ENCODE results near the gene RNFT2. TPM values are rescaled to one million over a fixed set of nuclear protein-coding genes. Genes with fewer than 3 reads are reported as not detected.
A peak's percentile ranks its signal among the peaks of the same experiment; 100 is the strongest.
"Not testable (repeated sequence)": the region's sequence is repeated elsewhere in the genome, so short reads cannot be mapped to it uniquely, and the experiment has no call there.

The RNFT2 gene
- total RNA-seq, 1 donor from 2014 or later: 0.78 TPM

- DNase-seq (ENCODE audit: low spot score): no peak
- intact Hi-C loops (cut with DNase I): no loop called here
Measured at GRCh38 chr12:116813271-116814041, 75.3 kb downstream of the RNFT2 start.

GRCh38 chr12:116814766-116815165 is 76.7 kb downstream of the RNFT2 start:
- DNase-seq (ENCODE audit: low spot score); intact Hi-C loops (cut with DNase I): not testable (repeated sequence)

- intact Hi-C loops (cut with DNase I): loop anchor here (2.0 kb wide), 1 partner anchor 80 kb away; the partner anchor contains the start of genes RNFT2 and SPRING1
- DNase-seq (ENCODE audit: low spot score): no peak
Measured at GRCh38 chr12:116818341-116818856, 80.3 kb downstream of the RNFT2 start.

GRCh38 chr12:116818948-116819832 is 81.1 kb downstream of the RNFT2 start:
- peak; percentile 94 for DNase-seq (ENCODE audit: low spot score)
- intact Hi-C loops (cut with DNase I): loop anchor here (2.0 kb wide), 1 partner anchor 80 kb away; the partner anchor contains the start of genes RNFT2 and SPRING1

DNA sequence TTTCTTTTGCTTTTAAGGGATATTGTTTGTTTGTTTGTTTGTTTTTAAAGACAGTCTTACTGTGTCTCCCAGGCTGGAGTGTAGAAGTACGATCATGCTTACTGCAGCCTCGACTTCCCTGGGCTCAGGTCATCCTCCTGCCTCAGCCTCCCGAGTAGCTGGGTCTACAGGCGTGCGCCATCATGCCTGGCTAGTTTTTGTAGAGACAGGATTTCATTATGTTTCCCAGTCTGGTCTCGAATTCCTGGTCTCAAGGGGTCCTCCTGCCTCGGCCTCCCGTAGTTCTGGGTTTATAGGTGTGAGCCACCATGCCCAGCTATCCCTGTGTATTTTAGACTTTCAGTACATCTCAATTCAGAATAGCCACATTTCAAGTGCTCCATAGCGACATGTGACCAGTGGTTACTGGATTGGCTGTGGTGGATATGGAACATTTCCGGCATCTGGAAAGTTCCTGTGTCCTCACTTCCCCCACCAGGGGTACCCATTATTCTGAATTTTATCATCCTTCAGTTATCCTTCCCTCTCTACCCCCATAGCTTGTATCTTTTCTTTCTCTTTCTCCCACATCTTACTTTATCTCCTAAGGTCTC is 82.0 kb downstream of the RNFT2 start:
- DNase-seq (ENCODE audit: low spot score): no peak

GRCh38 chr12:116821291-116821690 is 83.2 kb downstream of the RNFT2 start:
- no peak for DNase-seq (ENCODE audit: low spot score)
- intact Hi-C loops (cut with DNase I): no loop called here

More for the DNA sequence above, 82.0 kb downstream of the RNFT2 start:
- intact Hi-C loops (cut with DNase I): no loop called here

DNA sequence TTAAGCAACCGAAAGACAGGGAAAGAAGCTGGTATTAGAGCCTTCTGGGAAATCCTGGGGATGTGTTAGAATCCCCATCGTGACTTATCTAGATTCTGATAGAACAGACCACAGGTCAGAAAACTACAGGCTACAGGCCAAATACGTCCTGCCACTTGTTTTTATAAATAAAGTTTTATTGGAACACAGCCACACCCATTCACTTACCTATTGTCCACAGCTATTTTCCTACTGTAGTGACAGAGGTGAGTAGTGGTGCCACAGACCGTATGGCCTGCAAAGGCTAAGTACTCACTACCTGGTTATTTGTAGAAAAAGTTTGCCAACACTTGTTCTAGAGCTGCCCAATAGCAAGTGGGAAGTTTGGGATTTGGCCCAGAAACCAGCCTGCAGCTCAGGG is 89.3 kb downstream of the RNFT2 start:
- intact Hi-C loops (cut with DNase I): no loop called here
- no peak for DNase-seq (ENCODE audit: low spot score)

DNA sequence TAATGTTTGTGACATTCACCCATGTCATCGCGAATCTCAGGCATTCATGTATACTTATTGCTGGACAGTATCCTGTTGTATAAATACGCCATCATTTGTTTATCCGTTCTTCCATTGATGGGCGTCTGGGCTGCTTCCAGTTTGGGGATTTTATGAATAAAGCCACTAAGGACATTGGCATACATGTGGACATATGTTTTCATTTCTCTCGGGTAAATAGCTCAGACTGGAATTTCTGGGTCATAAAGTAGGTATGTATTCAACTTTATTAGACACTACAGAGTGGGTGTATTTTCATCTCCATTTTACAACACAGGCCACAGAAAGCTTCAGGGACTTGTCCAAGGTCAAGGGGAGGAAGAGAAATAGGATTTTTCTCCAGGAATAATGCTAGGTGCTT is 94.2 kb downstream of the RNFT2 start:
- no peak for DNase-seq (ENCODE audit: low spot score)
- intact Hi-C loops (cut with DNase I): no loop called here

DNA sequence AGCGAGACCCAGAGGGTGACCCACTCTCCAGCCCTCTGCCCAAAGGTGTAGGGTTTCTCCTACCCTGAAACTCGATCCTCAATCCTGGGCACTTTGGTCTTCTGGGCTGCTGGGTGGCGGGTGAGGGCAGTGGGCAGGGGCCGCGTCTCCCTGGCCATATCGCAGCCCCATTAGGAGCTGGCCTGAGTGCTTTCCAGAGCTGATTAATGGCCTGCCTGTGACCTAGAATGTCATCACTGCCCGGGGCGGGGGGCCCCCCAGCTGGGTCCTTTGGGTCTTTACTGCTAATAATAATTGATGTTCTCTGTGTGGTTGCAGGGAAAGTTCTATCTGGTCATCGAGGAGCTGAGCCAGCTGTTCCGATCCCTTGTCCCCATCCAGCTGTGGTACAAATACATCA is 95.4 kb downstream of the RNFT2 start:
- intact Hi-C loops (cut with DNase I): no loop called here
- no peak for DNase-seq (ENCODE audit: low spot score)

GRCh38 chr12:116835484-116835883 is 97.4 kb downstream of the RNFT2 start:
- DNase-seq (ENCODE audit: low spot score): no peak

GRCh38 chr12:116837097-116837496 is 99.0 kb downstream of the RNFT2 start:
- intact Hi-C loops (cut with DNase I): no loop called here
- DNase-seq (ENCODE audit: low spot score): no peak

More at GRCh38 chr12:116835484-116835883, 97.4 kb downstream of the RNFT2 start:
- intact Hi-C loops (cut with DNase I): no loop called here

DNA sequence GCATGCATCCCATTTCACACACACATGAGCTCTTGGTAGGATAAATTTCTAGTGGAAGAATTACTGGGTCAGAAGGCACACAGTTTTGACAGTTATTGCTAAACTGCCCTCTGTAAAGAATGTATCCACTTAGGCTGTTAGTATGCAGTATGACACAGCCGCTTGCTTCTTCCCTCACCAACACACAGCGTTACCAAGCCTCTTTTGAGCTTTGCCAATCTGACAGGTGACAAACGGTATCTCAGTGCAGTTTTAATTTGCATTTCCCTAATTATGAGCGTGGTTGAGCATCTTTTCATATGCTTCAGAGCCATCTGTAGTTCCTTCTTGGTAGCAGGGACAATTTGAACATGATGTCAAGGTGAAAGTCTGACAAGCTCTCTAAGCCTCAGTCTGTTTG is 100.2 kb downstream of the RNFT2 start:
- no peak for DNase-seq (ENCODE audit: low spot score)

GRCh38 chr12:116839287-116839830 is 101.2 kb downstream of the RNFT2 start:
- intact Hi-C loops (cut with DNase I): no loop called here
- no peak for DNase-seq (ENCODE audit: low spot score)

More for the DNA sequence above, 100.2 kb downstream of the RNFT2 start:
- intact Hi-C loops (cut with DNase I): no loop called here

DNA sequence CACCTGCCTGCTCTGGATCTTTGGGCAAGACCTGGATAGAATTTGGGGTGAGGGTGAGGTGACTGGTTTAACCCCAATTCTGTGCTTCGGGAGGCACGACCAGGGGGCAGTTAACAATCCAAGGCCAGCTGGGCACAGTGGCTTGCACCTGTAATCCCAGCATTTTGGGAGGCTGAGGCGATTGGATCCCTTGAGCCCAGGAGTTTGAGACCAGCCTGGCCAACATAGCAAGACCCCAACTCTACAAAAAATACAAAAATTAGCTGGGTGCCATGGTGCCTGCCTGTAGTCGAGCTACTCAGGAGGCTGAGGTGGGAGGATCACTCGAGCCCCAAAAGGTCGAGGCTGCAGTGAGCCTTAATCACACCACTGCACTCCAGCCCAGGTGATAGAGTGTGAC is 105.0 kb downstream of the RNFT2 start:
- no peak for DNase-seq (ENCODE audit: low spot score)
- intact Hi-C loops (cut with DNase I): no loop called here

DNA sequence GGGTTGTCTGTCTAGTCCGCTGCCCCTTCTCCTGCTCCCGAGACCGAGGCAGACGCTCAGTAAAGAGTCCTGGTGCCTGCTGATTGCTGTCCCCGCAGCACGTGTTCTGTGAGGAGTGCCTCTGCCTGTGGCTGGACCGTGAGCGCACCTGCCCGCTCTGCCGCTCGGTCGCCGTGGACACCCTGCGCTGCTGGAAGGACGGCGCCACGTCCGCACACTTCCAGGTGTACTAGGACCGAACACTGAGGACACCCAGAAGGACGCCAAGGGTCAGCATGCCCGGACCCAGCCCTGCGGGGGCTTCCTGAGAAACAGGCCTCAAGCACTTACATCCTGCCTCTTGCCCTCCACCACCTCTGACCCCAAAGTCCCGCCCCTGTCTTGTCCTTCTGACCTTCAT is 111.1 kb downstream of the RNFT2 start:
- DNase-seq (ENCODE audit: low spot score): no peak
- intact Hi-C loops (cut with DNase I): no loop called here

DNA sequence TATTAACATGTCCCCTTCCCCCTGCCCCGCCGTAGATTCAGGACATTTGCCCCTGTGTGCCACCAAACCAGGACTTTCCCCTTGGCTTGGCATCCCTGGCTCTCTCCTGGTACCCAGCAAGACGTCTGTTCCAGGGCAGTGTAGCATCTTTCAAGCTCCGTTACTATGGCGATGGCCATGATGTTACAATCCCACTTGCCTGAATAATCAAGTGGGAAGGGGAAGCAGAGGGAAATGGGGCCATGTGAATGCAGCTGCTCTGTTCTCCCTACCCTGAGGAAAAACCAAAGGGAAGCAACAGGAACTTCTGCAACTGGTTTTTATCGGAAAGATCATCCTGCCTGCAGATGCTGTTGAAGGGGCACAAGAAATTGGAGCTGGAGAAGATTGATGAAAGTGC is 114.2 kb downstream of the RNFT2 start:
- no peak for DNase-seq (ENCODE audit: low spot score)
- intact Hi-C loops (cut with DNase I): no loop called here

GRCh38 chr12:116853507-116853906 is 115.4 kb downstream of the RNFT2 start:
- no peak for DNase-seq (ENCODE audit: low spot score)
- intact Hi-C loops (cut with DNase I): no loop called here

DNA sequence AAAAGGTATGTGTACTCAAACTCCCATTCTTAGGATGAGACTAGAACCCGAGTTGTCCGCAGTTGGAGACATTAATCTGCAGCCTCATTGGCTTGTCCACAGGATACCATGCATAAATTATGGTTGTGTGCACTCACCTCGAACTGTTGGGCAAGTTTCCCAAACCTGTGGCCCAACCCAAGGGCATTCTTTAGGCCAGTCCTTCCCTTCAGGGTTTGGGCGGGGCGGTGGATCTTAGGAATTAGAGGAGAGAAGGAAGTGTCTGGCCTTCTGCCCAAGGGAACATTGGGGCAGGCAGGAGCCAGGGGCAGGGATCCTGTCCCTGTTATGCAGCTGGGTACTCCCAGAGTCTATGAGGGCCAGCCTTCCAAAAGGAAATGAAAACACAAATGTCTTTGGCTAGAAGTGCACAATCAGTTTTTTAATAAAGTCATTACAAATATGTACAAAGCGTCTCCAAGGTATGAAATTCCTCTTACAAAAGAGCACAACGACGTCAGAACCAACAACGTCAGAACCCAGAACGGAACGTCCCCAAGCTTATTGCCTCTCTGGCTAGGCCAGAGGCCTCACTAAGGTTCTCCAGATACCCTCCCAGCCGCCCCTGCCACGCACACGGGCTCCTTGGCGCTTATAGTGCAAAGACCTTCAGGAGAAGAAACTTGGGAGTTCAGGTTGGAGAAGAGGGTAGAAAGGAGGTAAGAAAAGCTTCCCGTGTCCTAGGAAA is 117.8 kb downstream of the RNFT2 start:
- DNase-seq (ENCODE audit: low spot score): no peak
- intact Hi-C loops (cut with DNase I): no loop called here

- intact Hi-C loops (cut with DNase I): no loop called here
- DNase-seq (ENCODE audit: low spot score): no peak
Measured at GRCh38 chr12:116856729-116857128, 118.6 kb downstream of the RNFT2 start.

Data from cardiac septum (tissue), 1 donor.